Spleen (tissue), 11 donors: Measurements from ENCODE around the gene TTLL9. TPM values are rescaled to one million over a fixed set of nuclear protein-coding genes. Genes with fewer than 3 reads are reported as not detected.

Experiments used
- DNase-seq: peaks from one replicate; pipeline ENCODE4 v3.0.0-alpha.2; 2020
- H3K27ac ChIP-seq, 8 donors: fragments of 200-600 bp; sonication (generic) in 7 of 8; 1 replicate in 4 of 8; 2 replicates in 4 of 8; pipeline versions ENCODE4 v1.5.0 to v1.8.0; 2016 to 2021; ENCODE audit warnings: inconsistent platforms in 4 of 8, mild to moderate bottlenecking in 4 of 8, moderate library complexity in 1 of 8
- H3K27me3 ChIP-seq, 7 donors: fragments of 200-600 bp; sonication (generic) in 6 of 7; replicated peaks in 1 of 7; 1 replicate in 4 of 7; 2 replicates in 3 of 7; pipeline versions ENCODE4 v1.5.0 to v1.8.0; 2016 to 2021; ENCODE audit warnings: inconsistent platforms in 3 of 7, mild to moderate bottlenecking in 1 of 7
- H3K36me3 ChIP-seq, 6 donors: fragments of 200-600 bp; sonication (generic) in 5 of 6; 1 replicate in 4 of 6; 2 replicates in 2 of 6; pipeline versions ENCODE4 v1.5.0 to v1.8.0; 2016 to 2021; ENCODE audit warnings: inconsistent platforms in 2 of 6
- H3K4me1 ChIP-seq, 6 donors: fragments of 200-600 bp; sonication (generic) in 5 of 6; 1 replicate in 3 of 6; 2 replicates in 3 of 6; pipeline versions ENCODE4 v1.5.0 to v1.8.0; 2016 to 2021; ENCODE audit warnings: inconsistent platforms in 3 of 6
- H3K4me3 ChIP-seq, 8 donors: fragments of 200-600 bp; sonication (generic) in 7 of 8; 1 replicate in 4 of 8; 2 replicates in 4 of 8; pipeline versions ENCODE4 v1.5.0 to v1.8.0; 2016 to 2021; ENCODE audit warnings: inconsistent platforms in 4 of 8, mild to moderate bottlenecking in 4 of 8, moderate library complexity in 2 of 8
- H3K9me3 ChIP-seq, 8 donors: fragments of 200-600 bp; sonication (generic) in 7 of 8; 1 replicate in 4 of 8; 2 replicates in 4 of 8; pipeline versions ENCODE4 v1.5.0 to v1.8.0; 2016 to 2021; ENCODE audit warnings: inconsistent platforms in 4 of 8
- CTCF ChIP-seq, 11 experiments: fragments of 200-600 bp in 7 of 11; fragments of 450-650 bp in 4 of 11; sonication (generic) in 4 of 11; IDR thresholded peaks in 8 of 11; conservative IDR thresholded peaks in 3 of 11; 1 replicate in 7 of 11; 2 replicates in 4 of 11; pipeline versions ENCODE4 v1.4.0 to v1.8.0; 2016 to 2021; ENCODE audit warnings: antibody characterized with exemption in 11 of 11, inconsistent platforms in 4 of 11, mild to moderate bottlenecking in 1 of 11
- POLR2A ChIP-seq, 3 donors: fragments of 450-650 bp; IDR thresholded peaks; one replicate each; pipeline ENCODE4 v1.5.1; 2017; ENCODE audit warnings: antibody characterized with exemption in 3 of 3, mild to moderate bottlenecking in 1 of 3
- POLR2AphosphoS5 ChIP-seq, 3 donors: sonication (generic); formaldehyde crosslinking; IDR thresholded peaks; one replicate each; pipeline ENCODE4 v1.5.1; 2017; ENCODE audit warnings: antibody characterized with exemption in 3 of 3
- WGBS, 5 donors: extraction: QIAGEN DNeasy Blood & Tissue Kit in 3 of 5; methylation state at CpG; one replicate each; pipeline versions ENCODE4 v1.1.5 to v1.1.7; 2013 to 2018; 5-methylcytosine and 5-hydroxymethylcytosine counted together
- intact Hi-C: fragments of 100-400 bp; cut with DNase I; formaldehyde crosslinking; loops from one replicate; pipeline ENCODE4 v1.15.0; 2023; ENCODE audit warnings: low total_unique reads
- polyA plus RNA-seq, 3 donors: library from polyadenylated mRNA; stranded (reverse); fragments of 200-250 nt; gene quantifications; one replicate each; pipeline ENCODE4 v1.2.1, GENCODE V29; 2013
- total RNA-seq, 7 donors: library from RNA; depleted of rRNA in 3 of 7; stranded (reverse); fragments of >200 nt in 3 of 7; fragmentation: NEBNext Ultra II Directional in 4 of 7; extraction: Animal tissue kit (Norgen Biotek cat#: 25700) in 4 of 7; gene quantifications; one replicate each; pipeline versions ENCODE4 v1.1.0 to v1.2.1, GENCODE V29; 2016 to 2021
- donor health status: healthy with polysubstance abuse.
- donor health status: DM: no; HTN: no; CAD: no; lungs with moderate emphysema.
- donor health status: DM: no; HTN: no; CAD: no.
- donor health status: Bipolar disorder and iron deficiency.
- donor health status: healthy.
- donor health status: DM: no; HTN: no; CAD: no.
- donor health status: DM: yes; HTN: yes; CAD: no.

Gene TTLL9
- total and polyA plus RNA-seq, 10 donors: 0.22 to 0.79 (median 0.33) TPM

GRCh38 chr20:31831211-31831610 lies 39.2 kb upstream of the TTLL9 start:
- Histone ChIP-seq H3K4me3 (no peak overlapping the region), H3K4me1 (peaks cover 7 to 46% (median 10%) of the 10 kb centered on the region in 6 donors), H3K27ac (peak overlapping the region in 2 of 8 donors; percentile 76 to 86), H3K36me3 (no peaks in the 10 kb centered on the region), H3K27me3 (peaks cover 0 to 7% (median 0%) of the 10 kb centered on the region in 7 donors), H3K9me3 (no peaks in the 10 kb centered on the region)
- WGBS, 5 donors: 83 to 91% (median 86%) methylated on average over 6 of the region's 6 CpGs
- no peak for TF ChIP-seq CTCF (IDR thresholded peaks at IDR 0.05 in 8 of 11, conservative IDR thresholded peaks at IDR 0.05 in 3 of 11)
- TF ChIP-seq POLR2AphosphoS5 (IDR thresholded peaks at IDR 0.05): no peak
- TF ChIP-seq POLR2A (IDR thresholded peaks at IDR 0.05): no peak
- DNase-seq: no peak
- intact Hi-C loops: no loop called here

GRCh38 chr20:31831771-31832306 lies 38.6 kb upstream of the TTLL9 start:
- Histone ChIP-seq H3K36me3 (no peaks in the 10 kb centered on the region), H3K27me3 (peaks cover 0 to 7% (median 0%) of the 10 kb centered on the region in 7 donors), H3K27ac (no peak overlapping the region), H3K4me1 (peaks cover 11 to 53% (median 16%) of the 10 kb centered on the region in 6 donors), H3K9me3 (no peaks in the 10 kb centered on the region), H3K4me3 (no peak overlapping the region)
- DNase-seq: peak; percentile 49
- 91 to 97% (median 92%) methylated on average over 15 to 17 of the region's 17 CpGs for WGBS, 5 donors
- intact Hi-C loops: no loop called here
- TF ChIP-seq POLR2AphosphoS5 (IDR thresholded peaks at IDR 0.05): no peak
- TF ChIP-seq POLR2A (IDR thresholded peaks at IDR 0.05): no peak
- TF ChIP-seq CTCF (IDR thresholded peaks at IDR 0.05 in 8 of 11, conservative IDR thresholded peaks at IDR 0.05 in 3 of 11): no peak

GRCh38 chr20:31833130-31833930 lies 37.1 kb upstream of the TTLL9 start:
- H3K27ac ChIP-seq: no peak overlapping the region
- intact Hi-C loops: no loop called here
- DNase-seq: peak; percentile 85

More at GRCh38 chr20:31833130-31833930, 37.1 kb upstream of the TTLL9 start:
- Histone ChIP-seq H3K27me3 (peaks cover 0 to 7% (median 0%) of the 10 kb centered on the region in 7 donors), H3K36me3 (no peaks in the 10 kb centered on the region), H3K4me1 (peaks cover 11 to 63% (median 24%) of the 10 kb centered on the region in 6 donors), H3K4me3 (no peak overlapping the region), H3K9me3 (no peaks in the 10 kb centered on the region)
- WGBS, 5 donors: 59 to 76% (median 67%) methylated on average over 13 to 14 of the region's 14 CpGs
- TF ChIP-seq CTCF (IDR thresholded peaks at IDR 0.05 in 8 of 11, conservative IDR thresholded peaks at IDR 0.05 in 3 of 11): peak; percentile 41 to 93 (median 79)
- TF ChIP-seq POLR2A (IDR thresholded peaks at IDR 0.05): no peak
